Right lobe of liver (tissue), 6 donors: Measurements from ENCODE around the gene C4orf50. TPM values are rescaled to one million over a fixed set of nuclear protein-coding genes. Genes with fewer than 3 reads are reported as not detected.

Source experiments
- ATAC-seq, 4 donors: fragments of 200-7000 bp; cut with Tn5 transposase; one replicate each; pipeline ENCODE4 v1.9.1; 2020; ENCODE audit warnings: mild to moderate bottlenecking in 4 of 4, moderate library complexity in 4 of 4
- DNase-seq, 3 donors: peaks; one replicate each; pipeline ENCODE4 v3.0.0-alpha.2; 2020
- H3K27ac ChIP-seq, 3 donors: fragments of 200-600 bp; one replicate each; pipeline ENCODE4 v1.8.0; 2022
- H3K27me3 ChIP-seq, 2 donors: fragments of 200-600 bp; one replicate each; pipeline ENCODE4 v1.8.0; 2022
- H3K36me3 ChIP-seq, 4 donors: fragments of 200-600 bp; sonication (generic) in 1 of 4; one replicate each; pipeline versions ENCODE4 v1.5.1 to v1.8.0; 2017 to 2022; ENCODE audit warnings: control low read depth in 1 of 4
- H3K4me1 ChIP-seq, 4 donors: fragments of 200-600 bp; sonication (generic) in 1 of 4; one replicate each; pipeline versions ENCODE4 v1.5.1 to v1.8.0; 2017 to 2022; ENCODE audit warnings: control low read depth in 1 of 4
- H3K4me3 ChIP-seq, 3 donors: fragments of 200-600 bp; one replicate each; pipeline ENCODE4 v1.8.0; 2022
- H3K9me3 ChIP-seq, 4 donors: fragments of 200-600 bp; sonication (generic) in 1 of 4; one replicate each; pipeline versions ENCODE4 v1.5.1 to v1.8.0; 2017 to 2022; ENCODE audit warnings: control low read depth in 1 of 4
- POLR2A ChIP-seq: fragments of 450-650 bp; IDR thresholded peaks from one replicate; pipeline ENCODE4 v1.6.1; 2017; ENCODE audit warnings: antibody characterized with exemption, mild to moderate bottlenecking
- WGBS: methylation state at CpG from one replicate; pipeline ENCODE4 v1.1.6; 2018; ENCODE audit warnings: low coverage, low lambda C conversion rate; ENCODE audit not compliant: insufficient coverage; ENCODE audit errors: missing lambda C conversion rate; 5-methylcytosine and 5-hydroxymethylcytosine counted together
- intact Hi-C, 2 donors: fragments of 100-400 bp; cut with DNase I; formaldehyde crosslinking; loops; one replicate each; pipeline versions ENCODE4 v1.11.2 to v1.14.1; 2022
- microRNA counts: library from miRNA; unstranded; fragments of <30 nt; microRNA quantifications from one replicate; lab custom pipeline; 2016
- microRNA-seq, 2 donors: library from miRNA; unstranded; fragments of <30 nt; microRNA quantifications; one replicate each; pipeline ENCODE4, GENCODE V29; 2019 to 2020
- small RNA-seq, 2 experiments: library from RNA; depleted of rRNA; stranded (forward); fragments of <200 nt; gene quantifications; one replicate each; pipeline ENCODE3, GENCODE V24; 2016
- total RNA-seq, 6 experiments: library from RNA; depleted of rRNA in 2 of 6; stranded (reverse); fragments of >200 nt in 2 of 6; fragmentation: NEBNext Ultra II Directional in 3 of 6; extraction: Animal tissue kit (Norgen Biotek cat#: 25700) in 3 of 6; gene quantifications; one replicate each; pipeline versions ENCODE4 v1.1.0 to v1.2.4, GENCODE V29; 2016 to 2023
- TF ChIP-seq, protein P1 (sequence below), 4 donors: fragments of 200-600 bp in 3 of 4; fragments of 450-650 bp in 1 of 4; IDR thresholded peaks; one replicate each; pipeline versions ENCODE4 v1.5.1 to v1.8.0; 2016 to 2022; ENCODE audit warnings: antibody characterized with exemption in 4 of 4, mild to moderate bottlenecking in 2 of 4
- donor health status: DM: no; HTN: yes; CAD: no.
- donor health status: DM: no; HTN: no; CAD: no.
- donor health status: DM: no; HTN: no; CAD: no.
- donor health status: DM: no; HTN: yes; CAD: no.
- donor health status: DM: no; HTN: yes; CAD: no.

C4orf50 gene
- total RNA-seq, 6 experiments from 2014 or later = under 0.01 to 0.06 TPM; not detected in 4

GRCh38 chr4:5851637-5852301 is 166.5 kb downstream of the C4orf50 start:
- Histone ChIP-seq H3K4me1 (no peaks in the 10 kb centered on the region), H3K9me3 (no peaks in the 10 kb centered on the region), H3K36me3 (no peaks in the 10 kb centered on the region), H3K27me3 (no peaks in the 10 kb centered on the region), H3K27ac (no peak overlapping the region), H3K4me3 (no peak overlapping the region)
- no peak for ATAC-seq
- TF ChIP-seq, protein P1, sequence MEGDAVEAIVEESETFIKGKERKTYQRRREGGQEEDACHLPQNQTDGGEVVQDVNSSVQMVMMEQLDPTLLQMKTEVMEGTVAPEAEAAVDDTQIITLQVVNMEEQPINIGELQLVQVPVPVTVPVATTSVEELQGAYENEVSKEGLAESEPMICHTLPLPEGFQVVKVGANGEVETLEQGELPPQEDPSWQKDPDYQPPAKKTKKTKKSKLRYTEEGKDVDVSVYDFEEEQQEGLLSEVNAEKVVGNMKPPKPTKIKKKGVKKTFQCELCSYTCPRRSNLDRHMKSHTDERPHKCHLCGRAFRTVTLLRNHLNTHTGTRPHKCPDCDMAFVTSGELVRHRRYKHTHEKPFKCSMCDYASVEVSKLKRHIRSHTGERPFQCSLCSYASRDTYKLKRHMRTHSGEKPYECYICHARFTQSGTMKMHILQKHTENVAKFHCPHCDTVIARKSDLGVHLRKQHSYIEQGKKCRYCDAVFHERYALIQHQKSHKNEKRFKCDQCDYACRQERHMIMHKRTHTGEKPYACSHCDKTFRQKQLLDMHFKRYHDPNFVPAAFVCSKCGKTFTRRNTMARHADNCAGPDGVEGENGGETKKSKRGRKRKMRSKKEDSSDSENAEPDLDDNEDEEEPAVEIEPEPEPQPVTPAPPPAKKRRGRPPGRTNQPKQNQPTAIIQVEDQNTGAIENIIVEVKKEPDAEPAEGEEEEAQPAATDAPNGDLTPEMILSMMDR (IDR thresholded peaks at IDR 0.05) = no peak
- TF ChIP-seq POLR2A = no peak
- intact Hi-C loops = no loop called here
- WGBS = 26% methylated on average over 4 of the region's 4 CpGs
- DNase-seq = no peak

MicroRNA genes within 50 kb of the gene (microRNA counts, 767-probe panel; counts per million panel counts)
- 237 counts per million for microRNA hsa-miR-378d (lab: Ali Mortazavi, UCI)

Small RNAs within 50 kb of the gene (microRNA-seq; reads per million reads assigned to microRNA genes)
- 0.58 to 2.6 reads per million in 2 donors for gene MIR378D1

Small RNAs within 50 kb of the gene (small RNA-seq; reads per million reads assigned to genes)
- gene MIR378D1 = 0 reads per million in 2 experiments

Other genes with a start within 250 kb of the C4orf50 start
- under 1 TPM in 3 of 6 experiments, not detected in 3; 0.09 to 0.31 (median 0.10) TPM for gene CRMP1, start 125.3 kb downstream of the C4orf50 start, total RNA-seq
- under 1 TPM in 1 of 6 experiments, not detected in 5; 0.12 TPM for gene JAKMIP1, start 182.1 kb upstream of the C4orf50 start, total RNA-seq